Testis (tissue), 2 donors: Measurements from ENCODE around the gene PPP1R14C.

Source experiments
- CTCF ChIP-seq, 3 experiments: fragments of 450-650 bp in 2 of 3; fragments of 200-600 bp in 1 of 3; sonication (generic) in 1 of 3; IDR thresholded peaks; one replicate each; pipeline ENCODE4 v1.5.1; 2016 to 2019; ENCODE audit warnings: antibody characterized with exemption in 3 of 3, mild to moderate bottlenecking in 2 of 3, moderate library complexity in 1 of 3
- POLR2A ChIP-seq: fragments of 450-650 bp; IDR thresholded peaks from one replicate; pipeline ENCODE4 v1.6.1; 2017; ENCODE audit warnings: antibody characterized with exemption, mild to moderate bottlenecking, moderate library complexity

GRCh38 chr6:150138638-150139037 is 4.2 kb upstream of the PPP1R14C start:
- TF ChIP-seq CTCF (IDR thresholded peaks at IDR 0.05) (no peak), POLR2A (no peak)
